Progenitor cell of endocrine pancreas (in vitro differentiated cells): ENCODE data around the gene DNA2. TPM values are rescaled to one million over a fixed set of nuclear protein-coding genes. Genes with fewer than 3 reads are reported as not detected.

Experiments used
- DNase-seq: peaks from one replicate; pipeline ENCODE4 v3.0.0; 2021; ENCODE audit warnings: low spot score; ENCODE audit not compliant: unreplicated experiment
- H3K27ac Mint-ChIP-seq: 2 replicates; pipeline ENCODE4 v1.8.0; 2021; ENCODE audit warnings: mild to moderate bottlenecking, moderate library complexity, mixed read lengths
- H3K27me3 Mint-ChIP-seq: 2 replicates; pipeline ENCODE4 v1.8.0; 2021; ENCODE audit warnings: mixed read lengths
- H3K36me3 Mint-ChIP-seq: 2 replicates; pipeline ENCODE4 v1.8.0; 2022; ENCODE audit warnings: mixed read lengths; ENCODE audit not compliant: insufficient read depth
- H3K4me1 Mint-ChIP-seq: 2 replicates; pipeline ENCODE4 v1.8.0; 2021; ENCODE audit warnings: low read depth, mixed read lengths
- H3K4me3 Mint-ChIP-seq: 2 replicates; pipeline ENCODE4 v1.8.0; 2021; ENCODE audit warnings: low read depth, mild to moderate bottlenecking, moderate library complexity, mixed read lengths
- H3K9me3 Mint-ChIP-seq: 2 replicates; pipeline ENCODE4 v1.8.0; 2021; ENCODE audit warnings: low read depth, mixed read lengths
- total RNA-seq: library from RNA; stranded (reverse); gene quantifications from 2 replicates; pipeline ENCODE4 v1.2.1, GENCODE V29; 2021
- TF ChIP-seq, protein P1 (sequence below): fragments of 200-600 bp; sonication (generic); IDR thresholded peaks from one replicate; pipeline ENCODE4 v1.5.0; 2021; ENCODE audit warnings: antibody characterized with exemption, mild to moderate bottlenecking; ENCODE audit not compliant: unreplicated experiment

DNA2 gene
- total RNA-seq, 1 donor from 2014 or later: 34.5 TPM

DNA sequence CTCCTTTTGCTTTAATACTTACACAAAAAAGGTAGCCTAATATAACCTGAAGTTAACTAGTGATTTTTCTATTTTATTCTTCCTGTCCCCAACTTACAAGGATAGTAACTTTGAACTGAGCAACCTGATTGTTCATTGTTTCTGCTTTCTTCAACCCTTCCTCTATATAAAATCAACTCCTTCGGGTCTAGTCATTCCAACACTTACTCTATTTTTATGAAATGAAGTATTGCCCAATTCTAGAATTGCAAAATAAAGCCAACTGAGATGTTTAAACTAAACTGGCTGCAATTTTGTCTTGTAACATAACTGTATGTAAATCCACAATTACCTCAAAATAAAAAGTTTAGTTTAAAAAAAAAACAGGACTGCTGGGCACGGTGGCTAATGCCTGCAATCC lies 20.3 kb upstream of the DNA2 start:
- Mint-ChIP-seq H3K4me1 (peaks cover 1% of the 10 kb centered on the region), H3K9me3 (no peaks in the 10 kb centered on the region), H3K4me3 (no peak overlapping the region), H3K27me3 (no peaks in the 10 kb centered on the region), H3K36me3 (peaks cover 15% of the 10 kb centered on the region), H3K27ac (no peak overlapping the region)
- TF ChIP-seq, protein P1, sequence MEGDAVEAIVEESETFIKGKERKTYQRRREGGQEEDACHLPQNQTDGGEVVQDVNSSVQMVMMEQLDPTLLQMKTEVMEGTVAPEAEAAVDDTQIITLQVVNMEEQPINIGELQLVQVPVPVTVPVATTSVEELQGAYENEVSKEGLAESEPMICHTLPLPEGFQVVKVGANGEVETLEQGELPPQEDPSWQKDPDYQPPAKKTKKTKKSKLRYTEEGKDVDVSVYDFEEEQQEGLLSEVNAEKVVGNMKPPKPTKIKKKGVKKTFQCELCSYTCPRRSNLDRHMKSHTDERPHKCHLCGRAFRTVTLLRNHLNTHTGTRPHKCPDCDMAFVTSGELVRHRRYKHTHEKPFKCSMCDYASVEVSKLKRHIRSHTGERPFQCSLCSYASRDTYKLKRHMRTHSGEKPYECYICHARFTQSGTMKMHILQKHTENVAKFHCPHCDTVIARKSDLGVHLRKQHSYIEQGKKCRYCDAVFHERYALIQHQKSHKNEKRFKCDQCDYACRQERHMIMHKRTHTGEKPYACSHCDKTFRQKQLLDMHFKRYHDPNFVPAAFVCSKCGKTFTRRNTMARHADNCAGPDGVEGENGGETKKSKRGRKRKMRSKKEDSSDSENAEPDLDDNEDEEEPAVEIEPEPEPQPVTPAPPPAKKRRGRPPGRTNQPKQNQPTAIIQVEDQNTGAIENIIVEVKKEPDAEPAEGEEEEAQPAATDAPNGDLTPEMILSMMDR: no peak
- DNase-seq: no peak

DNA sequence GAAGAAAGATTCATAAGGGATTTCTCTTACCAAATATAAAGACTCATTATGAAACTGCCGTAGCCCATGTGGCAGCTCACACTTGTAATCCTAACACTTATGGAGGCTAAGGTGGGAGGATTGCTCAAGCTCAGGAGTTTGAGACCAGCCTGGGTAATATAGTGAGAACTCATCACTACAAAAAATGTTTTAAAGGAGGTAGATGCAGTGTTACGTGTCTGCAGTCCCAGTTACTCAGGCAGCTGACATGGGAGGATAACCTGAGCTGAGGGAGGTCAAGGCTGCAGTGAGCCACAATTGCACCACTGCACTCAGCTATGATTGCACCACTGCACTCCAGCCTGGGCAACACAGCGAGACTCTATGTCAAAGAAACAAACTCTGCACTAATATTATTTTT lies 18.1 kb upstream of the DNA2 start:
- Mint-ChIP-seq H3K36me3 (peaks cover 16% of the 10 kb centered on the region), H3K27me3 (no peaks in the 10 kb centered on the region), H3K9me3 (no peaks in the 10 kb centered on the region), H3K4me1 (peaks cover 1% of the 10 kb centered on the region), H3K27ac (no peak overlapping the region), H3K4me3 (no peak overlapping the region)
- TF ChIP-seq, protein P1: no peak
- no peak for DNase-seq

DNA sequence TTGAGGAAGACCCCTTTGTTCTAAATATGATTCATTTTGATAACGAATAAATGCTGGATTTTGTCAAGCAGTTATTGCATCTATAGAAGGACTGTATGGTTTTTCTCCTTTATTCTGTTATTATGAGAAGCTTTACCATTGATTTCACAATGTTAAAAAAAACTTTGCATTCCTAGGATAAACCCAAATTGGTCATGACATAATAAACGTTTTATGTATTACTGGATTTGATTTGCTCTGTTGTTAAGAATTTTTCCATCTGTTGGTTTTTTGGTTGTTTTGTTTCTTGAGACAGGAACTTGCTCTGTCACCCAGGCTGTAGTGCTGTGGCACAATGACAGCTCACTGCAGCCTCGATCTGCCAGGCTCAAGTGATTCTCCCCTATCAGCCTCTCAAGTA lies 2.2 kb upstream of the DNA2 start:
- no peak overlapping the region for H3K4me3 Mint-ChIP-seq
- no peak overlapping the region for H3K27ac Mint-ChIP-seq
- H3K4me1 Mint-ChIP-seq: peaks cover 13% of the 10 kb centered on the region
- H3K9me3 Mint-ChIP-seq: no peaks in the 10 kb centered on the region
- peaks cover 3% of the 10 kb centered on the region for H3K36me3 Mint-ChIP-seq
- H3K27me3 Mint-ChIP-seq: no peaks in the 10 kb centered on the region
- no peak for DNase-seq
- TF ChIP-seq, protein P1: no peak

DNA sequence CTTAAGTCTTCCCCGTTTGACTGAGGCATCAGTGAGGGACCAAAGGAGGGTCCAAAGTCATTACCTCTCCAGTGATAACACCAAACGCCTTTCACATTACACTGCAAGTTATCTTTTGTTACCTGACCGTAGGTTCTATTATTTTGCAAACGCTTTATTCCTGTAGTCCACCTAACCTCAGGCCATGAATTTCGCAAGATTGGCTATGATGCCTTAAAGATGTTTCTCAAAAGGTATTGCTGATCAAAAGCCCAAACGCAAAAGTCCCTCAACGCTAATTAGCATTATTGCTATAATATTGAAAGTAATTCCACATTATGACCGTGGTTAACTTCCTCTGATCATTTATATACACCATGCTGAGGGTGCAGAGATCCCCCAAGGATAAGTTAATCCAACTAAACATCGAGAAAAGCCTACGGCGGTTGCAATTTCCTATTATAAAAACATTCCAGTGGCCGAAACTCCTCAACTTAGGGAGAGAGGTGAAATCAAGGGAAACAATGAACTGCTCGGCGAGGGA lies 649 bp downstream of the DNA2 start:
- Mint-ChIP-seq H3K36me3 (peaks cover 2% of the 10 kb centered on the region), H3K4me1 (peaks cover 13% of the 10 kb centered on the region), H3K27ac (peak overlapping the region; percentile 99), H3K4me3 (peak overlapping the region; percentile 100), H3K9me3 (no peaks in the 10 kb centered on the region), H3K27me3 (no peaks in the 10 kb centered on the region)
- TF ChIP-seq, protein P1: no peak
- no peak for DNase-seq

DNA sequence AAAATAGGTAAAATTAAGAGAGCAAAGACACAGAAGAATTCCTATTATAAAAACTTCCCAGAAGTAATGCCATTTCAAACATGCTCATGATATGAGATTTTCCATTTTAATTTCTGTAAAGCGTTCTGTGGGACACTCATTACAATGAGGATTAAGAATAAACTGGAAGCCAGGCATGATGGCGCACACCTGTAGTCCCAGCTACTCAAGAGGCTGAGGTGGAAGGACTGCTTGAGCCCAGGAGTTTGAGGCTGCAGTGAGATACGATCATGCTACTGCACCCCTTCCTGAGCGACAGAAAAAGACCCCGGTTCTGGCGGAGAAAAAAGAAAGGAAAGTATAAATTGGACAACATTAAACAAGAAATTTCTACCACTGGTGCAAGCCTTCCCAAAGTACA lies 1.5 kb downstream of the DNA2 start:
- H3K4me3 Mint-ChIP-seq: peak overlapping the region; percentile 100
- TF ChIP-seq, protein P1: no peak
- H3K27ac Mint-ChIP-seq: peak overlapping the region; percentile 84
- DNase-seq: no peak
- H3K36me3 Mint-ChIP-seq: peaks cover 2% of the 10 kb centered on the region
- H3K9me3 Mint-ChIP-seq: no peaks in the 10 kb centered on the region
- no peaks in the 10 kb centered on the region for H3K27me3 Mint-ChIP-seq
- H3K4me1 Mint-ChIP-seq: peaks cover 13% of the 10 kb centered on the region
